GM19452 (cell line): ENCODE measurements around the gene TAGLN.

ENCODE experiments used
- ATAC-seq: cut with Tn5 transposase; IDR thresholded peaks from one replicate; pipeline ENCODE4 v1.9.1; 2021; ENCODE audit not compliant: unreplicated experiment

TAGLN gene

GRCh38 chr11:117229931-117230285 is 30.7 kb downstream of the TAGLN start:
- no peak for ATAC-seq

- peak; percentile 38 for ATAC-seq
Observed at GRCh38 chr11:117230286-117230961, 31.3 kb downstream of the TAGLN start.

GRCh38 chr11:117230999-117231841 is 32.0 kb downstream of the TAGLN start:
- ATAC-seq, result no peak

GRCh38 chr11:117231842-117232091 is 32.6 kb downstream of the TAGLN start, which contains the start of gene PCSK7:
Gene PCSK7 (minus strand): TSS chr11:117232073. CDS start chr11:117229844, 2,229 bp downstream.
- no peak for ATAC-seq

GRCh38 chr11:117232092-117232878 is 33.1 kb downstream of the TAGLN start, which contains the start of gene RNF214:
Gene RNF214 (plus strand): TSS chr11:117232671. CDS start chr11:117234273, 1,602 bp downstream.
- peak; percentile 65 for ATAC-seq

- ATAC-seq, result no peak
Observed at GRCh38 chr11:117232911-117233409, 33.8 kb downstream of the TAGLN start.

GRCh38 chr11:117238221-117238620 is 39.1 kb downstream of the TAGLN start:
- no peak for ATAC-seq

- ATAC-seq, result no peak
Observed at GRCh38 chr11:117239295-117239694, 40.1 kb downstream of the TAGLN start.

GRCh38 chr11:117248341-117248740 is 49.2 kb downstream of the TAGLN start:
- no peak for ATAC-seq

GRCh38 chr11:117249571-117249970 is 50.4 kb downstream of the TAGLN start:
- ATAC-seq, result no peak

- no peak for ATAC-seq
Observed at GRCh38 chr11:117251506-117251905, 52.3 kb downstream of the TAGLN start.

GRCh38 chr11:117255966-117256365 is 56.8 kb downstream of the TAGLN start:
- no peak for ATAC-seq

GRCh38 chr11:117256573-117256972 is 57.4 kb downstream of the TAGLN start:
- ATAC-seq, result no peak
